ENCODE measurements around the gene UBR4. TPM values are rescaled to one million over a fixed set of nuclear protein-coding genes. Genes with fewer than 3 reads are reported as not detected.

The UBR4 gene
- polyA plus RNA-seq, 2 of the 4 experiments (the other 2 are of a cell fraction): 55.8 to 74.3 TPM

DNA sequence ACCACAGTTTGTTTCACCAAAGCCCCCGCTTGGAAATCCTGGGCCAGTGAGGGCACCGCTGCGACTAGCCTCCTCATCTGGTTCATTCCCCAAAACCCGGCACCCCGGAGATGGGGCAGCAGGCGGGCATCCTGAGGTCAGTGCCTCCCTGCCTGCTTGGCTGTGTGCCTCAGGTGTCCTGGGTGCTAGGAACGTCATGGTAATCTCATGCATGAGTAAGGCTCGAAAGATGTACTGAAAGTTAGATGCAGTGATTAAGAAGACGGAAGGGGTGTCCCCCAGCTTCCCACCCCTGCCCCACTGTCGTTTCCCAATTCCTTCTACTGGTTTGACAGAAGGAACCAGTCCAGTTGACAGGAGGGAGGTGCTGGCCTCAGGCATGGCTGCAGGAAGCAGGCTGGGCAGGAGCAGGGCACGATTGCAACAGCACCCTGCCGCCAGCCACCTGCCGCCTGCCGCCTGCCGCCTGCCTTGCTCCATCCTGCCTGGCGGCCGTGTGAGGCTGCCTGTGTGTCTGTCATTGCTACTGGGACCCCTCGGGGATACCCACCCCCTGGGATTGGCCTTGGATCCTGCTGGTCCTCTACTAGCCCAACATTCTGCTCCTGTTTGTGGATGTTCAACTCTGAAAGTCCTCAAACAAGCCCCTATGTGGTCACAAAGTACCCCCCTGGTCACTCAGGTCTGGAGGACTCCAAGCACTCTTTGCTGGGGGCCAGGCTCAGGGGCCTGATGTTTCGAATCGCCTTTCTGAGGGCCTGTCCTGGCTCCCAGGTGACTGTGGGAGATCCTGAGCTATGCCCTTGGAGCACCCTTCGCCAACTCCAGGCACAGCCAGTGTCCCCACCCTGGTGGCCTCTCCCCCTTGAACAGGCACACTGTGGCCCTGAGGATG, 180.6 kb downstream of the UBR4 start:
- ChIA-PET POLR2A (no interaction called here), CTCF (interaction anchor here (0.9 kb wide), 1 partner anchor 66 kb away, joined by 3 read pairs; no protein-coding TSS in a partner anchor)
- DNase-seq (ENCODE audit: low read depth in 1 of 2, low spot score in 1 of 2) (no peak), FAIRE-seq (no peak), ATAC-seq (peak in 1 of 2 experiments; percentile 23; a peak in 1 of 6 replicates)
- Histone ChIP-seq H3K4me2 (no peak overlapping the region), H3K9me3 (no peaks in the 10 kb centered on the region), H3K4me3 (no peak overlapping the region), H3K27ac (peak overlapping the region in 1 of 2 experiments; percentile 46; a peak in 1 of 6 replicates), H3K4me1 (peaks cover 9% of the 10 kb centered on the region; the same call in 2 of the 3 replicates)
- no peak for TF ChIP-seq JUN (IDR thresholded peaks at IDR 0.05)
- TF ChIP-seq MAFK (IDR thresholded peaks at IDR 0.05; ENCODE audit: partially characterized antibody): no peak
- WGBS (ENCODE audit: missing lambda C conversion rate): 82% methylated on average over 17 of the region's 21 CpGs

DNA sequence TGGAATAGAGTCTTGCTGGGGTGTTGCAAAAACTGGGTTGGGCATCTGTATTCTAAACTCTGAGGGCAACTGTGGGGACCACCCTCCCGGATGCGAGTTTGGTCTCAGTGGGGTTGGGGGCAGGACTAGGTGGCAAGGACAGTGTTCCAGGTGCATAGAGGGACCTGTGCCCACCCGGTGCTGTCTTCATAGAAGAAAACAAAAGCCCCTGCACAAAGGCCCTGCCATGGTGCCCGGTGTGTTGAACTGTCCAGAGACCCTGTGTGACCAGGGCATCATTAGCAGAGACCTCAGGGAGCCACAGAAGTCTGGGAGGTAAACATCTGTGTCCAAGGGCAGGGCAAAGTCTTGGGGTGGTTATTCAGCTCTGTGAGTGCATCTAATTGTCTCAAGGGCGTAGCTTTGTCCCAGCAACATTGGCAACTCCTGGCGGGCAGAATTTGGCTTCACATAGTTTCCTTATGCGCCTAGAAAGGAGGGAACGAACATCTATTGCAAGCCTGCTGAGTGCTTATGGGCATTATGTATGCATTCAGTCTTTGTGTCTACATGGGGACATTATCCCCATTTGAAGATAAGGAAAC, 181.4 kb downstream of the UBR4 start:
- WGBS (ENCODE audit: missing lambda C conversion rate): 83% methylated on average over 4 of the region's 8 CpGs
- no peak for TF ChIP-seq TFCP2L1 (CRISPR knock-in tag; IDR thresholded peaks at IDR 0.05)
- TF ChIP-seq, protein P1, sequence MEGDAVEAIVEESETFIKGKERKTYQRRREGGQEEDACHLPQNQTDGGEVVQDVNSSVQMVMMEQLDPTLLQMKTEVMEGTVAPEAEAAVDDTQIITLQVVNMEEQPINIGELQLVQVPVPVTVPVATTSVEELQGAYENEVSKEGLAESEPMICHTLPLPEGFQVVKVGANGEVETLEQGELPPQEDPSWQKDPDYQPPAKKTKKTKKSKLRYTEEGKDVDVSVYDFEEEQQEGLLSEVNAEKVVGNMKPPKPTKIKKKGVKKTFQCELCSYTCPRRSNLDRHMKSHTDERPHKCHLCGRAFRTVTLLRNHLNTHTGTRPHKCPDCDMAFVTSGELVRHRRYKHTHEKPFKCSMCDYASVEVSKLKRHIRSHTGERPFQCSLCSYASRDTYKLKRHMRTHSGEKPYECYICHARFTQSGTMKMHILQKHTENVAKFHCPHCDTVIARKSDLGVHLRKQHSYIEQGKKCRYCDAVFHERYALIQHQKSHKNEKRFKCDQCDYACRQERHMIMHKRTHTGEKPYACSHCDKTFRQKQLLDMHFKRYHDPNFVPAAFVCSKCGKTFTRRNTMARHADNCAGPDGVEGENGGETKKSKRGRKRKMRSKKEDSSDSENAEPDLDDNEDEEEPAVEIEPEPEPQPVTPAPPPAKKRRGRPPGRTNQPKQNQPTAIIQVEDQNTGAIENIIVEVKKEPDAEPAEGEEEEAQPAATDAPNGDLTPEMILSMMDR (IDR thresholded peaks at IDR 0.05): no peak
- no peak for TF ChIP-seq KDM5A (IDR thresholded peaks at IDR 0.05)
- no peak for TF ChIP-seq RAD21 (conservative IDR thresholded peaks at IDR 0.05 in 1 of 2, IDR thresholded peaks at IDR 0.05 in 1 of 2)
- TF ChIP-seq POLR2AphosphoS2 (conservative IDR thresholded peaks at IDR 0.05; ENCODE audit: low read length): no peak
- no peak for TF ChIP-seq ZSCAN20 (CRISPR knock-in tag; IDR thresholded peaks at IDR 0.05)
- no peak for TF ChIP-seq CHD4 (IDR thresholded peaks at IDR 0.05; ENCODE audit: borderline replicate concordance)
- no peak for TF ChIP-seq ESRRA (IDR thresholded peaks at IDR 0.05; ENCODE audit: borderline replicate concordance, low read length)
- TF ChIP-seq FOSL2 (IDR thresholded peaks at IDR 0.05): no peak
- TF ChIP-seq FOSL2 (CRISPR knock-in tag; IDR thresholded peaks at IDR 0.05): no peak
- TF ChIP-seq MAZ (IDR thresholded peaks at IDR 0.05; ENCODE audit: borderline replicate concordance, low read depth, low read length): no peak
- no peak for TF ChIP-seq NR3C1 (IDR thresholded peaks at IDR 0.05)
- no peak for TF ChIP-seq CEBPB (IDR thresholded peaks at IDR 0.05)
- no peak for TF ChIP-seq RCOR1 (IDR thresholded peaks at IDR 0.05; ENCODE audit: low read depth, low read length)
- Histone ChIP-seq H3K4me1 (peaks cover 2% of the 10 kb centered on the region; the same call in 1 of the 3 replicates), H3K27ac (no peak overlapping the region; a peak in 1 of 6 replicates), H3K4me2 (no peak overlapping the region), H3K9me3 (no peaks in the 10 kb centered on the region), H3K4me3 (no peak overlapping the region)
- POLR2A ChIA-PET: no interaction called here
- no peak for FAIRE-seq
- ATAC-seq: no peak
- CTCF ChIA-PET: interaction anchor here (0.9 kb wide), 1 partner anchor 67 kb away, joined by 3 read pairs; no protein-coding TSS in a partner anchor
- no peak for DNase-seq (ENCODE audit: low read depth in 1 of 2, low spot score in 1 of 2)

DNA sequence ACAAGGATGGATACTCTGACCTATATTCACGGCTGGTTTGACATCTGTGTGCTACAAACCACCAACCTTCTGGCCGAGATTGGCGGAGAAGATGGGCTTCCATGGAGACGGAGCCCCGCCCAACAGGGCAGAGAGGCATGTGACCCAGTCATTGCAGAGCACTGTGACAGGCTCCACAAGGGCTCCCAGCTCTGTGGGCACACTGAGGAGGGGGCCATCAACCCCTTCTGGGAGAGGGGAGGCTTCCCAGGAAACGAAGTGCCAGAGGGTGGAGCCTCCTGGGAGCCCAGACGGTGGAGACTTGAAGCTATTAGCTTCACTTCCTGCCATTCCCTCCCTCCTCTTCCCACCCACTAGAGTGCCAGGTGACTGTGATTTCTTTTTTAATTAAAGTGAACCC, 182.0 kb downstream of the UBR4 start:
- ATAC-seq: no peak
- H3K4me1 ChIP-seq: no peaks in the 10 kb centered on the region
- DNase-seq (ENCODE audit: low read depth in 1 of 2, low spot score in 1 of 2): no peak
- 74% methylated on average over 7 of the region's 7 CpGs for WGBS (ENCODE audit: missing lambda C conversion rate)
- 0 out of 6 replicates have a peak overlapping the region, but pooled peaks of 1 of the 2 experiments have one; percentile 43 for H3K27ac ChIP-seq
- TF ChIP-seq GATA3 (IDR thresholded peaks at IDR 0.05; ENCODE audit: borderline replicate concordance) (no peak), RCOR1 (IDR thresholded peaks at IDR 0.05; ENCODE audit: low read depth, low read length) (no peak), ZSCAN20 (CRISPR knock-in tag; IDR thresholded peaks at IDR 0.05) (no peak)
- TF ChIP-seq, protein P2, sequence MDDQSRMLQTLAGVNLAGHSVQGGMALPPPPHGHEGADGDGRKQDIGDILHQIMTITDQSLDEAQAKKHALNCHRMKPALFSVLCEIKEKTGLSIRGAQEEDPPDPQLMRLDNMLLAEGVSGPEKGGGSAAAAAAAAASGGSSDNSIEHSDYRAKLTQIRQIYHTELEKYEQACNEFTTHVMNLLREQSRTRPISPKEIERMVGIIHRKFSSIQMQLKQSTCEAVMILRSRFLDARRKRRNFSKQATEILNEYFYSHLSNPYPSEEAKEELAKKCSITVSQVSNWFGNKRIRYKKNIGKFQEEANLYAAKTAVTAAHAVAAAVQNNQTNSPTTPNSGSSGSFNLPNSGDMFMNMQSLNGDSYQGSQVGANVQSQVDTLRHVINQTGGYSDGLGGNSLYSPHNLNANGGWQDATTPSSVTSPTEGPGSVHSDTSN (IDR thresholded peaks at IDR 0.05): no peak
- ChIA-PET POLR2A (no interaction called here), CTCF (interaction anchor here (0.9 kb wide), 1 partner anchor 68 kb away, joined by 3 read pairs; no protein-coding TSS in a partner anchor)
- FAIRE-seq: no peak
- H3K4me3 ChIP-seq: no peak overlapping the region
- no peak overlapping the region for H3K4me2 ChIP-seq
- no peaks in the 10 kb centered on the region for H3K9me3 ChIP-seq

Other genes starting within 250 kb of the UBR4 start
- 32.2 and 40.2 TPM in 2 replicates for gene EMC1, start 41.3 kb upstream of the UBR4 start, polyA plus RNA-seq (2011; rRNA removed)
- 23.8 to 28.8 TPM (median 25.8 TPM) in 3 replicates for gene EMC1, start 41.3 kb upstream of the UBR4 start, polyA plus RNA-seq (2017; fragmentation: RNase III; extraction: RNeasy Plus Mini Kit Qiagen cat#74134 plus additional on column Dnase treatment)
- 52.1 and 66.4 TPM in 2 replicates for gene MRTO4, start 41.5 kb upstream of the UBR4 start, polyA plus RNA-seq (2011; rRNA removed)
- 58.4 to 70.5 TPM (median 61.7 TPM) in 3 replicates for gene MRTO4, start 41.5 kb upstream of the UBR4 start, polyA plus RNA-seq (2017; fragmentation: RNase III; extraction: RNeasy Plus Mini Kit Qiagen cat#74134 plus additional on column Dnase treatment)
- gene AKR7A3, start 78.5 kb upstream of the UBR4 start, polyA plus RNA-seq (2011; rRNA removed): 0.10 and 0.13 TPM in 2 replicates
- 0.17 to 0.24 TPM (median 0.21 TPM) in 3 replicates for gene AKR7A3, start 78.5 kb upstream of the UBR4 start, polyA plus RNA-seq (2017; fragmentation: RNase III; extraction: RNeasy Plus Mini Kit Qiagen cat#74134 plus additional on column Dnase treatment)
- gene AKR7A2, start 101.9 kb upstream of the UBR4 start, polyA plus RNA-seq (2011; rRNA removed): 22.2 and 27.2 TPM in 2 replicates
- 30.9 to 34.9 TPM (median 31.4 TPM) in 3 replicates for gene AKR7A2, start 101.9 kb upstream of the UBR4 start, polyA plus RNA-seq (2017; fragmentation: RNase III; extraction: RNeasy Plus Mini Kit Qiagen cat#74134 plus additional on column Dnase treatment)
- 5.6 and 8.1 TPM in 2 replicates for gene SLC66A1, start 102.1 kb upstream of the UBR4 start, polyA plus RNA-seq (2011; rRNA removed)
- gene SLC66A1, start 102.1 kb upstream of the UBR4 start, polyA plus RNA-seq (2017; fragmentation: RNase III; extraction: RNeasy Plus Mini Kit Qiagen cat#74134 plus additional on column Dnase treatment): 11.1 to 12.8 TPM (median 12.6 TPM) in 3 replicates